Mesenchymal stem cell (in vitro differentiated cells and primary cell): ENCODE results near the gene RASL10B.

Experiments used
- DNase-seq: peaks from one replicate; pipeline ENCODE4 v3.0.0-alpha.2; 2013
- H2AFZ ChIP-seq: one replicate; pipeline ENCODE4 v1.6.1; 2013; ENCODE audit warnings: low read depth, mild to moderate bottlenecking, control low read depth, inconsistent platforms, low read length, moderate library complexity
- H2AK5ac ChIP-seq: 2 replicates; pipeline ENCODE4 v1.6.1; 2013; ENCODE audit warnings: low read length, moderate library complexity, mild to moderate bottlenecking, inconsistent platforms; ENCODE audit not compliant: severe bottlenecking
- H2BK120ac ChIP-seq: one replicate; pipeline ENCODE4 v1.6.1; 2013; ENCODE audit warnings: low read depth, mild to moderate bottlenecking, inconsistent platforms, low read length, moderate library complexity
- H2BK12ac ChIP-seq, 2 experiments: one replicate each; pipeline ENCODE4 v1.6.1; 2013; ENCODE audit warnings: inconsistent platforms in 2 of 2, low read length in 2 of 2, mild to moderate bottlenecking in 2 of 2, moderate library complexity in 2 of 2, control low read depth in 1 of 2
- H2BK15ac ChIP-seq: one replicate; pipeline ENCODE4 v1.6.1; 2013; ENCODE audit warnings: mild to moderate bottlenecking, low read depth, inconsistent platforms; ENCODE audit not compliant: poor library complexity, severe bottlenecking
- H2BK5ac ChIP-seq: 2 replicates; pipeline ENCODE4 v1.6.1; 2013; ENCODE audit warnings: low read depth, mild to moderate bottlenecking, low read length, control low read depth, inconsistent platforms; ENCODE audit not compliant: poor library complexity, severe bottlenecking
- H3K14ac ChIP-seq, 2 experiments: one replicate each; pipeline ENCODE4 v1.6.1; 2013; ENCODE audit warnings: inconsistent platforms in 2 of 2, low read length in 2 of 2, control low read depth in 1 of 2, mild to moderate bottlenecking in 1 of 2, moderate library complexity in 1 of 2
- H3K18ac ChIP-seq, 2 experiments: one replicate each; pipeline ENCODE4 v1.6.1; 2013; ENCODE audit warnings: inconsistent platforms in 2 of 2, low read length in 2 of 2, control low read depth in 1 of 2, low read depth in 1 of 2, mild to moderate bottlenecking in 1 of 2
- H3K23ac ChIP-seq, 2 experiments: one replicate each; pipeline ENCODE4 v1.6.1; 2013; ENCODE audit warnings: inconsistent platforms in 2 of 2, low read length in 2 of 2, mild to moderate bottlenecking in 2 of 2, moderate library complexity in 2 of 2, control low read depth in 1 of 2
- H3K27ac ChIP-seq: 2 replicates; pipeline ENCODE4 v1.5.1; 2013; ENCODE audit warnings: mild to moderate bottlenecking, moderate library complexity, low read length, control low read depth, inconsistent platforms; ENCODE audit not compliant: poor library complexity, severe bottlenecking
- H3K27me3 ChIP-seq, 2 experiments: 2 replicates each; pipeline versions ENCODE4 v1.6.1 to v1.7.0; 2013; ENCODE audit warnings: low read length in 2 of 2, mild to moderate bottlenecking in 2 of 2, moderate library complexity in 2 of 2, control low read depth in 1 of 2, inconsistent platforms in 1 of 2; ENCODE audit not compliant: control insufficient read depth in 1 of 2, insufficient read depth in 1 of 2
- H3K36me3 ChIP-seq, 2 experiments: 2 replicates each; pipeline versions ENCODE4 v1.6.1 to v1.7.0; 2013; ENCODE audit warnings: low read length in 2 of 2, control low read depth in 1 of 2, inconsistent platforms in 1 of 2, low read depth in 1 of 2, mild to moderate bottlenecking in 1 of 2; ENCODE audit not compliant: insufficient read depth in 2 of 2, control insufficient read depth in 1 of 2
- H3K4ac ChIP-seq, 2 experiments: one replicate each; pipeline ENCODE4 v1.6.1; 2013; ENCODE audit warnings: inconsistent platforms in 2 of 2, low read length in 2 of 2, mild to moderate bottlenecking in 2 of 2, moderate library complexity in 2 of 2, control low read depth in 1 of 2, low read depth in 1 of 2
- H3K4me1 ChIP-seq: 2 replicates; pipeline ENCODE4 v1.6.1; 2013; ENCODE audit warnings: low read depth, low read length, control low read depth; ENCODE audit not compliant: control insufficient read depth, insufficient read depth
- H3K4me2 ChIP-seq: 2 replicates; pipeline ENCODE4 v1.6.1; 2013; ENCODE audit warnings: low read length, mild to moderate bottlenecking, inconsistent platforms; ENCODE audit not compliant: poor library complexity, severe bottlenecking
- H3K4me3 ChIP-seq, 2 experiments: 2 replicates each; pipeline versions ENCODE4 v1.5.1 to v1.7.0; 2013; ENCODE audit warnings: low read length in 2 of 2, mild to moderate bottlenecking in 2 of 2, control low read depth in 1 of 2, low read depth in 1 of 2; ENCODE audit not compliant: insufficient read depth in 1 of 2
- H3K79me1 ChIP-seq: replicated peaks from 2 replicates; pipeline ENCODE4 v1.6.1; 2013; ENCODE audit warnings: mild to moderate bottlenecking, control low read depth, low read length, inconsistent platforms; ENCODE audit not compliant: poor library complexity, severe bottlenecking
- H3K9ac ChIP-seq: 2 replicates; pipeline ENCODE4 v1.7.0; 2013; ENCODE audit warnings: mild to moderate bottlenecking, low read length, moderate library complexity
- H3K9me3 ChIP-seq: 2 replicates; pipeline ENCODE4 v1.7.0; 2013; ENCODE audit warnings: mild to moderate bottlenecking, low read length; ENCODE audit not compliant: control insufficient read depth
- H4K8ac ChIP-seq: one replicate; pipeline ENCODE4 v1.6.1; 2013; ENCODE audit warnings: inconsistent platforms, mild to moderate bottlenecking, low read length, moderate library complexity
- H4K91ac ChIP-seq: one replicate; pipeline ENCODE4 v1.6.1; 2013; ENCODE audit warnings: mild to moderate bottlenecking, low read length, inconsistent platforms
- WGBS: methylation state at CpG from one replicate; pipeline ENCODE4 v1.1.7; 2013; ENCODE audit warnings: mixed read lengths; 5-methylcytosine and 5-hydroxymethylcytosine counted together

Gene RASL10B

DNA sequence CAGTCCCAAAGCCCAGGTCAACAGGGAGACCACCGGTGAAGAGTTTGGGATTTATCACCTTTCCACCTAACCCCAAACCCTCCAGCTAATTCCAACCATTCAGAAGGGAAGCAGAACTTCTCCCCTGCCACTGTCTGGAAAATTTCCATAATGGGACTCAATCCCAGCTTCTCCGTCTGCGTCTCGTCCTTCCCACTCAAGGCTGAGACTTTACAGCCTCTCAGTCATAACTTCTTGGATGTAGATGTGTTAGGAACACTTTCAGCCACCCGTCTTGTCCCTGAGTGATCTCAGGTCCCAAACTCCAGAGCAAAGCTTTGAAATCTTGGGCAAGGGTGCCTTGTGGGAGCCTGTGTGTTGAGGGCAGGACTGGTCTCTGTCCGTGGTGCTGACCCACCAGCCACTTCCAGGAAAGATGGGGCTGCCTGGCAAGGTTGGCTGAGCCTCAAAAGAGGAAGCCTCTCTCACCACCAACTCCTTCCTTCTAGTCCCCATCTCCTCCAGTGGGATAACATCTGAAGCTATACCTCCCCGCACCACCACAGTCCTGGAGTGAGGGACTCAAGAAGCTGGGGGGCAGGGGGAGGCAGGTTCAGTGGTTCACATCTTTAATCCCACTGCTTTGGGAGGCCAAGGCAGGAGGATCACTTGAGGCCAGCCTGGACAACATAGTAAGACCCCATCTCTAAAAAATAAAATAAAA is 12.3 kb downstream of the RASL10B start:
- no peak overlapping the region for H2AFZ ChIP-seq
- no peak overlapping the region for H3K18ac ChIP-seq
- H3K4me3 ChIP-seq = no peak overlapping the region
- WGBS = 69% methylated on average over 3 of the region's 7 CpGs
- H3K14ac ChIP-seq = no peak overlapping the region
- no peak overlapping the region for H3K23ac ChIP-seq
- DNase-seq = peak; percentile 52
- no peak overlapping the region for H2BK12ac ChIP-seq
- no peak overlapping the region for H3K9ac ChIP-seq
- no peak overlapping the region for H2BK120ac ChIP-seq
- no peak overlapping the region for H3K27ac ChIP-seq
- peaks cover 5% of the 10 kb centered on the region for H3K4me1 ChIP-seq
- H2BK15ac ChIP-seq = no peak overlapping the region
- H3K79me1 ChIP-seq = no peaks in the 10 kb centered on the region
- no peaks in the 10 kb centered on the region for H3K9me3 ChIP-seq
- H2AK5ac ChIP-seq = no peak overlapping the region
- peaks cover 77 to 95% of the 10 kb centered on the region in 2 experiments for H3K27me3 ChIP-seq
- no peak overlapping the region for H4K91ac ChIP-seq
- H4K8ac ChIP-seq = no peak overlapping the region
- no peak overlapping the region for H3K4me2 ChIP-seq
- no peaks in the 10 kb centered on the region for H3K36me3 ChIP-seq
- H2BK5ac ChIP-seq = no peak overlapping the region
- H3K4ac ChIP-seq = no peak overlapping the region

DNA sequence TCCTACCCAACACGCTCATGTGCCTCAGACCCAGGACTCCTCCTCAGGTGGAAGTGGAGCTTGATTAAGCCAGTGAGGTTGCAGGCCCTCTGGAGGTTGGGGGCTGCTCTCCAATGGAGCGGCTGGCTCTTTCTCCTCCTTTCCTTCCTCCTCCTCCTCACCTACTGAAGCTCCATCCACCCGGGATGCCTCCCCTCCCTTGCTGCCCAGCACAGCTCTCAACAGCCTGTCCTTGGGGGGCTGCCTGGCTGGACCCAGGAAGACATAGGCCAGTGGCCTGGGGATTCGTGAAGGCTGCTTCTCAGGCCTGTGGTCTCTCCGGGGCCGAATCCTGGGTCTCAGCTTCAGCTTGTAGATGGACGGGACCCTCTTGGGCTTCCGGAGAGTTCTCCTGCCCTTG is 13.4 kb downstream of the RASL10B start:
- H3K27me3 ChIP-seq = peaks cover 77 to 95% of the 10 kb centered on the region in 2 experiments
- DNase-seq = no peak
- no peak overlapping the region for H4K8ac ChIP-seq
- H3K14ac ChIP-seq = no peak overlapping the region
- no peaks in the 10 kb centered on the region for H3K36me3 ChIP-seq
- no peak overlapping the region for H3K4me2 ChIP-seq
- H2BK15ac ChIP-seq = no peak overlapping the region
- no peaks in the 10 kb centered on the region for H3K9me3 ChIP-seq
- no peak overlapping the region for H2AFZ ChIP-seq
- no peak overlapping the region for H2AK5ac ChIP-seq
- no peak overlapping the region for H2BK120ac ChIP-seq
- H3K23ac ChIP-seq = no peak overlapping the region
- H2BK5ac ChIP-seq = no peak overlapping the region
- H3K4me3 ChIP-seq = no peak overlapping the region
- no peak overlapping the region for H3K27ac ChIP-seq
- H3K4ac ChIP-seq = no peak overlapping the region
- H2BK12ac ChIP-seq = no peak overlapping the region
- H3K9ac ChIP-seq = no peak overlapping the region
- 90% methylated on average over 7 of the region's 8 CpGs for WGBS
- H3K79me1 ChIP-seq = no peaks in the 10 kb centered on the region
- no peak overlapping the region for H4K91ac ChIP-seq
- H3K4me1 ChIP-seq = peaks cover 6% of the 10 kb centered on the region
- H3K18ac ChIP-seq = no peak overlapping the region

GRCh38 chr17:35745246-35745645 is 13.8 kb downstream of the RASL10B start:
- H3K79me1 ChIP-seq = no peaks in the 10 kb centered on the region
- H2BK12ac ChIP-seq = no peak overlapping the region
- no peak overlapping the region for H3K23ac ChIP-seq
- H2BK15ac ChIP-seq = no peak overlapping the region
- no peak overlapping the region for H3K4me2 ChIP-seq
- H2AFZ ChIP-seq = no peak overlapping the region
- no peak overlapping the region for H3K14ac ChIP-seq
- no peak overlapping the region for H2BK5ac ChIP-seq
- no peak overlapping the region for H3K4ac ChIP-seq
- H4K91ac ChIP-seq = no peak overlapping the region
- no peak overlapping the region for H2BK120ac ChIP-seq
- WGBS = 90% methylated on average over 7 of the region's 7 CpGs
- no peak overlapping the region for H3K18ac ChIP-seq
- DNase-seq = no peak
- no peak overlapping the region for H3K9ac ChIP-seq
- H3K27me3 ChIP-seq = peaks cover 77 to 95% of the 10 kb centered on the region in 2 experiments
- no peak overlapping the region for H4K8ac ChIP-seq
- H3K36me3 ChIP-seq = no peaks in the 10 kb centered on the region
- no peaks in the 10 kb centered on the region for H3K9me3 ChIP-seq
- H3K27ac ChIP-seq = no peak overlapping the region
- no peak overlapping the region for H3K4me3 ChIP-seq
- H2AK5ac ChIP-seq = no peak overlapping the region
- H3K4me1 ChIP-seq = peaks cover 9% of the 10 kb centered on the region

DNA sequence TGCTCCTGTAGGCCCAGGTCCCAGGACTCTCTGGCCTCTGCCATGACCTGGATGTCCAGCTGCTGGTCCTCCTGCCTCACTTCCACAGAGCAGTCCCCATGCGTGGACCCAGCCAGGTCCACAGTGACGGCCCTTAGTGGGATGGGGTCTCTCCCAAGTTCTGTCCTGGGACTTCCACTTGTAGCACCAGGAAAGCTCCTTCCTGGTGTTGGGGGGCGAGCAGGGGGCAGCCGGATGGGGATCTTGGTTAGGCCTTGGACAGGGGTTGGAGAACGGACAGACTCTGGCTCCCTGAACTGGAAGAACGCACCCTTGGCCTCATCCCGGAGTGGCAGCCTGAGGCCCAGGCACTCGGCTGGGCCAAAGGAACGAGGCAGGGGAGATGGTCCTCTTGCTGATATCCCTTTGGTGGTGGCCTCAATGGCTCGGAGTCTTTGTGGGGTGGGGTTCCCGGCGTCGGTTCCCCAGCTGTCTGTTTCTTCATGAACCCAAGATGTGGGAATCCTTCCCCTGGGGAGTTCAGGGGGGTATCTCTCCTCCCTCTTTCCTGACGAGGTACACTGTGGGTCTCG is 14.4 kb downstream of the RASL10B start:
- H3K4me1 ChIP-seq = peaks cover 9% of the 10 kb centered on the region
- H2BK15ac ChIP-seq = no peak overlapping the region
- no peak overlapping the region for H3K23ac ChIP-seq
- no peak overlapping the region for H3K4me2 ChIP-seq
- no peaks in the 10 kb centered on the region for H3K9me3 ChIP-seq
- no peak overlapping the region for H3K4me3 ChIP-seq
- no peak overlapping the region for H3K18ac ChIP-seq
- no peak overlapping the region for H3K4ac ChIP-seq
- H2AFZ ChIP-seq = no peak overlapping the region
- peaks cover 77 to 95% of the 10 kb centered on the region in 2 experiments for H3K27me3 ChIP-seq
- H3K36me3 ChIP-seq = no peaks in the 10 kb centered on the region
- no peak overlapping the region for H2BK12ac ChIP-seq
- no peak for DNase-seq
- no peak overlapping the region for H4K8ac ChIP-seq
- H4K91ac ChIP-seq = no peak overlapping the region
- WGBS = 89% methylated on average over 14 of the region's 15 CpGs
- no peaks in the 10 kb centered on the region for H3K79me1 ChIP-seq
- H2AK5ac ChIP-seq = no peak overlapping the region
- H2BK120ac ChIP-seq = no peak overlapping the region
- no peak overlapping the region for H3K9ac ChIP-seq
- no peak overlapping the region for H3K14ac ChIP-seq
- no peak overlapping the region for H2BK5ac ChIP-seq
- H3K27ac ChIP-seq = no peak overlapping the region
